Measurements from ENCODE around the gene CD7.
A peak's percentile ranks its signal among the peaks of the same experiment; 100 is the strongest.

The CD7 gene

GRCh38 chr17:82334622-82335394, 17.4 kb upstream of the CD7 start:
- FAIRE-seq: no peak
- DNase-seq (ENCODE audit: insufficient read length, low spot score): no peak
- TF ChIP-seq POLR2A (IDR thresholded peaks at IDR 0.05; ENCODE audit: low read depth, low read length) (no peak), SPI1 (IDR thresholded peaks at IDR 0.05; ENCODE audit: low read depth, low read length) (no peak), TAF1 (IDR thresholded peaks at IDR 0.05; ENCODE audit: low read depth, low read length) (no peak), PAX5 (IDR thresholded peaks at IDR 0.05; ENCODE audit: insufficient read depth, low read length, severe bottlenecking) (no peak), POLR2AphosphoS5 (IDR thresholded peaks at IDR 0.05; ENCODE audit: low read depth, low read length) (no peak), POU2F2 (IDR thresholded peaks at IDR 0.05; ENCODE audit: low read depth, low read length) (no peak)

- no peak for FAIRE-seq
- TF ChIP-seq POU2F2 (IDR thresholded peaks at IDR 0.05; ENCODE audit: low read depth, low read length) (no peak), TAF1 (IDR thresholded peaks at IDR 0.05; ENCODE audit: low read depth, low read length) (no peak), POLR2AphosphoS5 (IDR thresholded peaks at IDR 0.05; ENCODE audit: low read depth, low read length) (no peak), PAX5 (IDR thresholded peaks at IDR 0.05; ENCODE audit: insufficient read depth, low read length, severe bottlenecking) (no peak), SPI1 (IDR thresholded peaks at IDR 0.05; ENCODE audit: low read depth, low read length) (no peak), POLR2A (IDR thresholded peaks at IDR 0.05; ENCODE audit: low read depth, low read length) (no peak)
These were observed 16.8 kb upstream of the CD7 start for GRCh38 chr17:82334204-82334621.

GRCh38 chr17:82333279-82334171, 16.1 kb upstream of the CD7 start, which contains the start of gene SECTM1:
Gene SECTM1 (minus strand): TSS chr17:82333766. CDS start chr17:82327240, 6,526 bp downstream.
- no peak for TF ChIP-seq PAX5 (IDR thresholded peaks at IDR 0.05; ENCODE audit: insufficient read depth, low read length, severe bottlenecking)
- no peak for TF ChIP-seq SPI1 (IDR thresholded peaks at IDR 0.05; ENCODE audit: low read depth, low read length)
- TF ChIP-seq POLR2A (IDR thresholded peaks at IDR 0.05; ENCODE audit: low read depth, low read length): no peak
- no peak for TF ChIP-seq TAF1 (IDR thresholded peaks at IDR 0.05; ENCODE audit: low read depth, low read length)
- TF ChIP-seq POU2F2 (IDR thresholded peaks at IDR 0.05; ENCODE audit: low read depth, low read length): no peak
- no peak for TF ChIP-seq POLR2AphosphoS5 (IDR thresholded peaks at IDR 0.05; ENCODE audit: low read depth, low read length)
- no peak for DNase-seq (ENCODE audit: insufficient read length, low spot score)
- no peak for FAIRE-seq

More at GRCh38 chr17:82334204-82334621, 16.8 kb upstream of the CD7 start:
- DNase-seq (ENCODE audit: insufficient read length, low spot score): no peak

GRCh38 chr17:82332669-82333278, 15.4 kb upstream of the CD7 start:
- no peak for TF ChIP-seq POU2F2 (IDR thresholded peaks at IDR 0.05; ENCODE audit: low read depth, low read length)
- no peak for TF ChIP-seq POLR2AphosphoS5 (IDR thresholded peaks at IDR 0.05; ENCODE audit: low read depth, low read length)
- TF ChIP-seq POLR2A (IDR thresholded peaks at IDR 0.05; ENCODE audit: low read depth, low read length): no peak
- no peak for TF ChIP-seq PAX5 (IDR thresholded peaks at IDR 0.05; ENCODE audit: insufficient read depth, low read length, severe bottlenecking)
- TF ChIP-seq TAF1 (IDR thresholded peaks at IDR 0.05; ENCODE audit: low read depth, low read length): no peak
- no peak for TF ChIP-seq SPI1 (IDR thresholded peaks at IDR 0.05; ENCODE audit: low read depth, low read length)
- DNase-seq (ENCODE audit: insufficient read length, low spot score): no peak
- FAIRE-seq: peak; percentile 9

- FAIRE-seq: no peak
- TF ChIP-seq SPI1 (IDR thresholded peaks at IDR 0.05; ENCODE audit: low read depth, low read length): no peak
- no peak for TF ChIP-seq POLR2AphosphoS5 (IDR thresholded peaks at IDR 0.05; ENCODE audit: low read depth, low read length)
- no peak for TF ChIP-seq POU2F2 (IDR thresholded peaks at IDR 0.05; ENCODE audit: low read depth, low read length)
- TF ChIP-seq TAF1 (IDR thresholded peaks at IDR 0.05; ENCODE audit: low read depth, low read length): no peak
- no peak for TF ChIP-seq PAX5 (IDR thresholded peaks at IDR 0.05; ENCODE audit: insufficient read depth, low read length, severe bottlenecking)
- no peak for TF ChIP-seq POLR2A (IDR thresholded peaks at IDR 0.05; ENCODE audit: low read depth, low read length)
- DNase-seq (ENCODE audit: insufficient read length, low spot score): no peak
These were observed 14.0 kb upstream of the CD7 start for GRCh38 chr17:82331345-82331939.

- FAIRE-seq (no peak), DNase-seq (ENCODE audit: insufficient read length, low spot score) (no peak)
- no peak for TF ChIP-seq POU2F2 (IDR thresholded peaks at IDR 0.05; ENCODE audit: low read depth, low read length)
- no peak for TF ChIP-seq SPI1 (IDR thresholded peaks at IDR 0.05; ENCODE audit: low read depth, low read length)
- no peak for TF ChIP-seq TAF1 (IDR thresholded peaks at IDR 0.05; ENCODE audit: low read depth, low read length)
- no peak for TF ChIP-seq POLR2AphosphoS5 (IDR thresholded peaks at IDR 0.05; ENCODE audit: low read depth, low read length)
- TF ChIP-seq POLR2A (IDR thresholded peaks at IDR 0.05; ENCODE audit: low read depth, low read length): no peak
- no peak for TF ChIP-seq PAX5 (IDR thresholded peaks at IDR 0.05; ENCODE audit: insufficient read depth, low read length, severe bottlenecking)
These were observed 13.2 kb upstream of the CD7 start for GRCh38 chr17:82330322-82331239.

- FAIRE-seq (no peak), DNase-seq (ENCODE audit: insufficient read length, low spot score) (no peak)
- no peak for TF ChIP-seq POU2F2 (IDR thresholded peaks at IDR 0.05; ENCODE audit: low read depth, low read length)
- no peak for TF ChIP-seq POLR2A (IDR thresholded peaks at IDR 0.05; ENCODE audit: low read depth, low read length)
- no peak for TF ChIP-seq TAF1 (IDR thresholded peaks at IDR 0.05; ENCODE audit: low read depth, low read length)
These were observed 12.4 kb upstream of the CD7 start for GRCh38 chr17:82329683-82330321.

Data from GM12891 (cell line).